ENCODE measurements around the gene HTR3C.
"Not testable (repeated sequence)": the region's sequence is repeated elsewhere in the genome, so short reads cannot be mapped to it uniquely, and the experiment has no call there.

DNA sequence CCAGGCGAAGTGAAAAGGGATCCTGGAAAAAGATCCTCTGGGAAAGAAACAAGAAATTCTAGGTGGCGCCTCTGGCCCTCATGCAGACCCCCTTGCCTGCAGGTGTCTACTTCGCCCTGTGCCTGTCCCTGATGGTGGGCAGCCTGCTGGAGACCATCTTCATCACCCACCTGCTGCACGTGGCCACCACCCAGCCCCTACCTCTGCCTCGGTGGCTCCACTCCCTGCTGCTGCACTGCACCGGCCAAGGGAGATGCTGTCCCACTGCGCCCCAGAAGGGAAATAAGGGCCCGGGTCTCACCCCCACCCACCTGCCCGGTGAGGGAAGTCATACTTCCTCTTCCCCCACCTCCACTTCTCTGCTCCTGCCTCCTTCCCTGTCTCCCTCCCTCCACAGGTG is 14.5 kb upstream of the HTR3C start:
- not testable (repeated sequence) for TF ChIP-seq ZFP30 (CRISPR knock-in tag; IDR thresholded peaks at IDR 0.05); RARB (CRISPR knock-in tag; IDR thresholded peaks at IDR 0.05); OSR1 (CRISPR knock-in tag; IDR thresholded peaks at IDR 0.05); ZFP3 (CRISPR knock-in tag; IDR thresholded peaks at IDR 0.05); PPARA (CRISPR knock-in tag; IDR thresholded peaks at IDR 0.05; ENCODE audit: borderline replicate concordance); ISL1 (CRISPR knock-in tag; IDR thresholded peaks at IDR 0.05); ZNF8 (CRISPR knock-in tag; IDR thresholded peaks at IDR 0.05); ZNF70 (CRISPR knock-in tag; IDR thresholded peaks at IDR 0.05); ARNTL (CRISPR knock-in tag; IDR thresholded peaks at IDR 0.05; ENCODE audit: borderline replicate concordance, low read depth)
- TF ChIP-seq, protein P1, sequence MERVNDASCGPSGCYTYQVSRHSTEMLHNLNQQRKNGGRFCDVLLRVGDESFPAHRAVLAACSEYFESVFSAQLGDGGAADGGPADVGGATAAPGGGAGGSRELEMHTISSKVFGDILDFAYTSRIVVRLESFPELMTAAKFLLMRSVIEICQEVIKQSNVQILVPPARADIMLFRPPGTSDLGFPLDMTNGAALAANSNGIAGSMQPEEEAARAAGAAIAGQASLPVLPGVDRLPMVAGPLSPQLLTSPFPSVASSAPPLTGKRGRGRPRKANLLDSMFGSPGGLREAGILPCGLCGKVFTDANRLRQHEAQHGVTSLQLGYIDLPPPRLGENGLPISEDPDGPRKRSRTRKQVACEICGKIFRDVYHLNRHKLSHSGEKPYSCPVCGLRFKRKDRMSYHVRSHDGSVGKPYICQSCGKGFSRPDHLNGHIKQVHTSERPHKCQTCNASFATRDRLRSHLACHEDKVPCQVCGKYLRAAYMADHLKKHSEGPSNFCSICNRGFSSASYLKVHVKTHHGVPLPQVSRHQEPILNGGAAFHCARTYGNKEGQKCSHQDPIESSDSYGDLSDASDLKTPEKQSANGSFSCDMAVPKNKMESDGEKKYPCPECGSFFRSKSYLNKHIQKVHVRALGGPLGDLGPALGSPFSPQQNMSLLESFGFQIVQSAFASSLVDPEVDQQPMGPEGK (CRISPR knock-in tag; IDR thresholded peaks at IDR 0.05; ENCODE audit: borderline replicate concordance), result not testable (repeated sequence)
